Activated naive CD4-positive, alpha-beta T cell treated with anti-CD3 and anti-CD28 coated beads for 36 hours (primary cell): ENCODE results near the gene NEURL1B. TPM values are rescaled to one million over a fixed set of nuclear protein-coding genes. Genes with fewer than 3 reads are reported as not detected.

Experiments used
- CTCF ChIA-PET: fragments of 350-600 bp; sonication (Branson Sonifier 250); formaldehyde crosslinking; loops from one replicate; lab custom pipeline; 2021; ENCODE audit warnings: antibody characterized with exemption; lab: Charles Lee
- DNase-seq: peaks from one replicate; pipeline ENCODE4 v3.0.0-alpha.2; 2020
- H3K27ac Mint-ChIP-seq: one replicate; pipeline ENCODE4 v1.8.0; 2021; ENCODE audit warnings: mild to moderate bottlenecking, mixed read lengths
- H3K27me3 Mint-ChIP-seq: one replicate; pipeline ENCODE4 v1.8.0; 2021; ENCODE audit warnings: low read depth, mixed read lengths
- H3K36me3 Mint-ChIP-seq: one replicate; pipeline ENCODE4 v1.8.0; 2021; ENCODE audit warnings: low read depth, mixed read lengths
- H3K4me1 Mint-ChIP-seq: one replicate; pipeline ENCODE4 v1.8.0; 2021; ENCODE audit warnings: low read depth, mixed read lengths
- H3K4me3 Mint-ChIP-seq: one replicate; pipeline ENCODE4 v1.8.0; 2021; ENCODE audit warnings: mild to moderate bottlenecking, moderate library complexity, mixed read lengths
- H3K9me3 Mint-ChIP-seq: one replicate; pipeline ENCODE4 v1.8.0; 2021; ENCODE audit warnings: mixed read lengths
- intact Hi-C: fragments of 100-400 bp; cut with micrococcal nuclease; formaldehyde crosslinking; loops from one replicate; pipeline ENCODE4 v1.15.1; 2023
- total RNA-seq, 2 experiments: library from RNA; stranded (reverse); gene quantifications; one replicate each; pipeline ENCODE4 v1.2.3, GENCODE V29; 2021

The NEURL1B gene
- total RNA-seq, 2 experiments from 2014 or later, result 0.57 to 0.64 TPM

DNA sequence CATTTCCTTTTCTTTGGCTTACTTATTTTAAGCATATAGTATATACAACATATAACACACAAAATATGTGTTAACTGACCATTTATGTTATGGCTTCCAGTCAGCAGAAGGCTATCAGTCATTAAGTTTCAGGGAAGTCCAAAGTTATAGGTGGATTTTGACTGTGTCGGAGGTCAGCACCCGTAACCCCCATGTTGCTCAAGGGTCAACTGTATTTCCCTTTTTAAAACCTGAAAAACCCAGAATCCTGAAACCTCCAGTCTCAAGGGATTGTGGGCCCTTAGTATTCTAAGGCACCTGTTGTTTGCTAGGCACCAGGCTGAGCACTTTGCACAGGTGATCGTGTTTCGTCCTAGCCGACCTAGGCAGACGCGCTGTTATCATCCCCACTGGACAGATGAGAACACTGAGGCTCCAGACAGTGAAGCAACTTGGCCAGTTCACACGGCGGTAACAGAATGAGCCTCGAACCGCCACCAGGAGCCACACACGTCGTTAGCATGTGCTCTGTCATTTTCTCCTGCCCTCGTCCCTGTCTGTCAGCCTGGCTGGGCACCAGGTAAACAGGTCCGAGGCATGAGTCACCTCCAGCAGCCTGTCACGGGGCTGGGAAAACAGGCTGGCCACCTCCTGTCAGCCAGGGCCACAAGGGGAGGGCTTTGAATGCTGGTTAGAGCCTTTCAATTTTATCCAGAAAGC lies 90.1 kb downstream of the NEURL1B start:
- no peaks in the 10 kb centered on the region for H3K27me3 Mint-ChIP-seq
- CTCF ChIA-PET, result no interaction called here
- intact Hi-C loops, result no loop called here
- no peak for DNase-seq
- no peaks in the 10 kb centered on the region for H3K9me3 Mint-ChIP-seq
- no peaks in the 10 kb centered on the region for H3K4me1 Mint-ChIP-seq
- no peaks in the 10 kb centered on the region for H3K36me3 Mint-ChIP-seq
- no peak overlapping the region for H3K27ac Mint-ChIP-seq
- no peak overlapping the region for H3K4me3 Mint-ChIP-seq

DNA sequence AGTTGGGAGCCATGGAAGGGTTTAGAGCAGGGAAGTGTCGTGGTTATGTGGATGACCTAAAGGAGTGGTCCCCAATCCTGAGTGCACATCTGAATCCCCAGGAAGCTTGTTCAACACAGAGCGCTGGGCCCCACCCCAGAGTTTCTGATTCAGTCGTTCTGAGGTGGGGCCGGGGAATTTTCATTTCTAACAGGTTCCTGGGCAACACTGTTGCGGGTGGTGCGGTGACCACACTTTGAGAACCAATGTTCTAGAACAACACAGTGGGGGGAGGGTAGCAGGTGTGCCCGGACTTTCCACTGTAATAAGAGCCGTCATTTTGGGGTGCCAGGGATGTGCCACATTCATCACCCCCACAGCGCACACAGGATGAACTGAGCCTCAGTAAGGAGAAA lies 90.6 kb downstream of the NEURL1B start:
- no peaks in the 10 kb centered on the region for H3K9me3 Mint-ChIP-seq
- no peak overlapping the region for H3K27ac Mint-ChIP-seq
- intact Hi-C loops, result no loop called here
- CTCF ChIA-PET, result no interaction called here
- no peak overlapping the region for H3K4me3 Mint-ChIP-seq
- H3K4me1 Mint-ChIP-seq, result no peaks in the 10 kb centered on the region
- no peak for DNase-seq
- H3K27me3 Mint-ChIP-seq, result no peaks in the 10 kb centered on the region
- H3K36me3 Mint-ChIP-seq, result no peaks in the 10 kb centered on the region

DNA sequence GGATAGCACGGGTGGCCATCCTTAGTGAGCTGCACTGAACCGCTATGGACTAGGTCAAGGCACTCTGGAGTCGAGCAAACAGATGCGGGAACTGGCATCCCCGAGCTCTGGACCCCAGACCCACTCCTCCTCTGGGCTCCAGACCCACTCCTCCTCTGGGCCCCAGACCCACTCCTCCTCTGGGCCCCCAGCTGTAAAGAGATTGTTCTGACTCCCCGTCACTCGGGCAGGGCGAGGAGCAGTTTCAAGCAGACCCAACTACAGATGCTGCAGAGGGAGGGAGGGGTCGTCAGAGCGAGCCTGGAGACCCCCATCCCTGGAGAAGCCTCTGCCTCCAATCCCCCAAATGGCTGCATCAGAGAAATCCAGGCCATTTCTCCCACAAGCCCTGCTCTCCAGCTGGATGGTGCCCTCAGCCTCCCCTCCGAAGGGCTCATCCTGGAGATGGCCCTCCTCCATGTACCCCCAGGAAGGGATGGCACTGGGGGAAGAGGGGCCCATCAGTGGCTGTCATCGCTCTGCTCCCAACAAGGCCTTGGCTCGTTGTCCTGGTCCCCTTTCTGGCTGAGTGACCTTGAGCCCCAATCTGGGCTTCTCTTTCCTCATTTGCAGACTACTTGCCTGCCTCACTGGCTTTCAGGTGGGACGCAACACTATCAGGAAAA lies 91.3 kb downstream of the NEURL1B start:
- H3K27ac Mint-ChIP-seq, result no peak overlapping the region
- CTCF ChIA-PET, result interaction anchor here (0.9 kb wide), 1 partner anchor 199 kb away, joined by 3 read pairs; no protein-coding TSS in a partner anchor
- intact Hi-C loops, result no loop called here
- H3K9me3 Mint-ChIP-seq, result no peaks in the 10 kb centered on the region
- H3K4me1 Mint-ChIP-seq, result no peaks in the 10 kb centered on the region
- no peaks in the 10 kb centered on the region for H3K27me3 Mint-ChIP-seq
- H3K4me3 Mint-ChIP-seq, result no peak overlapping the region
- H3K36me3 Mint-ChIP-seq, result no peaks in the 10 kb centered on the region
- DNase-seq, result no peak

DNA sequence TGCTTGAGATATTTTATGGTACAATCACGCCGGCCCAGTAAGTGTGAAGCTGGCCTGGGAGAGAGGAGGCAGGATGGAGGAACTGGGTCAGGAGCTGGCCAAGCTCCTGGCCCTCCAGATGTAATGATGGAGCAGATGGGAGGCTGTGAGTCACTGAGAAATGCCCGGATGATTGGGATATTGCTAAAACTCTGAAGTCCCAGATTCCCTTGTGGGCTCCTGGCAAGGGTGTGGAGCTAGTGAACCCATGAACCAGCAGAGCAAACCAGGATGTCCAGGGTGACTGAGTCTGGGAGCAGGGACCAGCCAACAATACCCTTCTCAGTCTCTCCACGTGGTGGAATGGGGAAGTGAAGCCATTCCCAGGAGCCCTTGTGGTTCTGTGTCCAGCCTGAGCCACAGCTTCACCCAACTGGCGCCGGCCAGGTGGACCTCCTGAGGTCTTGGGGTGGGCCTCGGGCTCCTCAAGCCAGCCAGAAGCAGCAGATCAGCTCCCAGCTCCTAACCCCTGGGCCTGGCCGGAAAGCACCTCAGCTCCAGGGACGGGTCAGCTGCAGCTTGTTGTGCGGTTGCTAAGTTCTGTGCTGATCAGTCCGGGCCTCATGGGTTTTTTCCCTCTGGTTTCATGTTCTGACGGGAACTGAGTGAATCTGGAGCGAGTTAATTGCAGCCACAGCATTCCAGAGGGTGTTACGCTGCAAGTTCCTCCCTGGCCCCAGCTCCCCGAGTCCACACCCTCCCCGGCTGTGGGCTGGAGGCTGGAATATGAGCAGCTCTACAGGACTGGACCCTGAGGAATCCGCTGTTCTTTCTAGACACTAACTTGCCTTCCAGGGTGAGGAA lies 92.3 kb downstream of the NEURL1B start:
- H3K36me3 Mint-ChIP-seq, result no peaks in the 10 kb centered on the region
- no peak for DNase-seq
- H3K4me3 Mint-ChIP-seq, result no peak overlapping the region
- H3K9me3 Mint-ChIP-seq, result no peaks in the 10 kb centered on the region
- H3K4me1 Mint-ChIP-seq, result no peaks in the 10 kb centered on the region
- H3K27me3 Mint-ChIP-seq, result no peaks in the 10 kb centered on the region
- intact Hi-C loops, result no loop called here
- no peak overlapping the region for H3K27ac Mint-ChIP-seq
- CTCF ChIA-PET, result interaction anchor here (0.7 to 0.9 kb wide), 2 partner anchors 19 to 198 kb away, joined by 3 to 4 read pairs; no protein-coding TSS in a partner anchor

DNA sequence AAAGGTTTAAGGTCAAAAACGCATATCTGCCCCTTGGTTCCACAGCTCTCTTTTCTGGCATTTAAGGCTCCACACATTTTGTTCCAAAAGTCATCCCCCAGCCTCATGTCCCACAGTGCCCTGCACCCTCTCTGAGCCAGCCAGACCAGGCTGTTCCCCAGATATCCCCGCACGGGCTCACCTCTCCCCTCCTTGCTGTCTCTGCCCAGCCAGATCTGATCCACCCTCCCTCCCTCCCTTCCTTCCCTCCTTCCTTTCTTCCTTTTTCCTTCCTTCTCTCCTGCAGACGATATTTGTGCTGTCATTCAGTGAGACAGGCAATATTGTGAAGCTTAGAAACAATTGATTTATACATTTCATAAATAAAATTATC lies 92.9 kb downstream of the NEURL1B start:
- Mint-ChIP-seq H3K4me1 (no peaks in the 10 kb centered on the region), H3K27me3 (no peaks in the 10 kb centered on the region), H3K36me3 (no peaks in the 10 kb centered on the region), H3K27ac (no peak overlapping the region), H3K4me3 (no peak overlapping the region), H3K9me3 (no peaks in the 10 kb centered on the region)
- CTCF ChIA-PET, result no interaction called here
- intact Hi-C loops, result no loop called here
- DNase-seq, result no peak

DNA sequence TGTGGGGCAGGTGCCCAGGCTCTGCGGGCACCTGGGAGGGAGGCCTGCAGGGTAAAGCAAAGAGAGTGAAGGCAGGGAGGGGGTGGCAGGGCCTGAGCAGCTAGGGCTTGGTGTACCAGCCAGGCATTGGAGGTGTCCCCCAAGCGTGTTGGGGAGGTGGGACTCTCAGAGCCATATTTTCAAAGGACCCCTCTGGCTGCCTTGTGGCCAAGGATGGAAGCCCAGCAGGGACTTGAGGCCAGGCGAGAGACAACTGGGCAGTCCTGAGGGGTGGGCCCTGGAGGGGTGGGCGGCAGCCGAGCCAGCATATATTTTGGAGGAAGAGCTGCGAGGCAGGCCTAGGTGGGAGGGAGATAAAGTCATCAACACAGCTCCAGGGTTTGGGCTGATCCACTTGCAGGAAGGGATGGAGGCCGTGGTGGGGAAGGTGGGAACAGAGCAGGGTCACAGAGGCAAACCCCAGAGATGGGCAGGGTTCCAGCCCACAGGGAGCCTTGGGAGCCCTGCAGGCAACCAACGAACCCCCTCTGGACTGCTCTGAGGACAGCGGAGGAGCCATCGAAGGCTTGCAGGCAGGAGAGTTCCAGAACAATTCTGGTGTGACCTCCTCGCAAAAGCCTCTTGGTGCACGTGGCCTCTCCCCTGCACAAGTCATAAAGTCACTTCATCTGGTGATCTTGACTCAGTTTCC lies 94.2 kb downstream of the NEURL1B start:
- DNase-seq, result no peak
- Mint-ChIP-seq H3K4me3 (no peak overlapping the region), H3K36me3 (no peaks in the 10 kb centered on the region), H3K9me3 (no peaks in the 10 kb centered on the region), H3K27ac (no peak overlapping the region), H3K4me1 (no peaks in the 10 kb centered on the region), H3K27me3 (no peaks in the 10 kb centered on the region)
- CTCF ChIA-PET, result no interaction called here
- intact Hi-C loops, result no loop called here

DNA sequence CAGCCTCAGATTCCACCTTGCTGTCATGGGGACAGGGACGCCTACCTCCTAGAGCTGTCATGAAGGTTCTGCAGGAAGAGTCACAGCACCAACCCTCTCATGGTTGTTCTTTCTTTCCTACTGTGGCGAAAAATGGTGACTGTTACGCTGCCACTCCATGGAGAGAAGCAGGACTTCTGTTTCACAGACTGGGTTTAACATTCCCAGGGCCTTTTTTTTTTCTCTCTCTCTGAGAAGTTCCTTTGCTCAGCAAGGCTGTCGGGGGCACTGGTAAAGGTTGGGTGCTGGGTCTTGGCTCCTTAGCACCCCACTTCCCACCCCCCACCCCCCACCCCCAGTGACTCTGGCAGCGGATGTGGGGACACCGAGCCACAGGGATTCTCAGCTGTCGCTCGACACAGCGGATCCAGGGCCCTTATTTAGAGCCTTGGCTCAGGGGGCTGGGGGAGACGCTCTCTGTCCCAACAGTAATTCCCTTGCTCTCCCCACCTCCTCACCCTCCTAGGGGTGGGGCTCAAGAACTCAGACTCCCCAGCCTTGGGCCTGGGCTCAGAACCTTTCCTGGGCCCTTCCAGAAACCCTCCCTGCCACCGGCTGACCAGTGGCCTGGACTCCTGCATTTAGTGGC lies 95.6 kb downstream of the NEURL1B start:
- H3K36me3 Mint-ChIP-seq, result no peaks in the 10 kb centered on the region
- no peak overlapping the region for H3K4me3 Mint-ChIP-seq
- intact Hi-C loops, result no loop called here
- CTCF ChIA-PET, result no interaction called here
- no peaks in the 10 kb centered on the region for H3K27me3 Mint-ChIP-seq
- DNase-seq, result no peak
- H3K9me3 Mint-ChIP-seq, result no peaks in the 10 kb centered on the region
- no peaks in the 10 kb centered on the region for H3K4me1 Mint-ChIP-seq
- no peak overlapping the region for H3K27ac Mint-ChIP-seq

DNA sequence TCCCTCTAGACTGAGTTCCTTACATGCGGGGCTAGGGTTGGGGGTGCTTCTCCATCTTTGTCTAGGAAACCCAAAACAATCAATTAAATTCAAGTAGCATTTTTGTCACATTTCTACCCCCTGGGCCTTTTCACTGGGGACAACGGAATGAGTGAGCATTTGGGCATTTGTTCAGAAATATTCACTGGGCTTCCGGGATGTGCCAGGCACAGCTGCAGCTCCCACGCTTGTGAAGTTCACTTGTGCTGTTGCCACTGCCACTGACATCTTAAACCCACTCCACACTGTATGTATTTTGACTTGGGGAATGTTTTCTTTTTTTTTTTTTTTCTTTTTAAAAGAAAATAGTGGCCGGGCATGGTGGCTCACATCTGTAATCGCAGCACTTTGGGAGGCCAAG lies 98.3 kb downstream of the NEURL1B start:
- no peaks in the 10 kb centered on the region for H3K9me3 Mint-ChIP-seq
- no peak overlapping the region for H3K27ac Mint-ChIP-seq
- H3K36me3 Mint-ChIP-seq, result no peaks in the 10 kb centered on the region
- intact Hi-C loops, result no loop called here
- DNase-seq, result no peak
- CTCF ChIA-PET, result no interaction called here
- no peaks in the 10 kb centered on the region for H3K4me1 Mint-ChIP-seq
- H3K4me3 Mint-ChIP-seq, result no peak overlapping the region
- no peaks in the 10 kb centered on the region for H3K27me3 Mint-ChIP-seq

DNA sequence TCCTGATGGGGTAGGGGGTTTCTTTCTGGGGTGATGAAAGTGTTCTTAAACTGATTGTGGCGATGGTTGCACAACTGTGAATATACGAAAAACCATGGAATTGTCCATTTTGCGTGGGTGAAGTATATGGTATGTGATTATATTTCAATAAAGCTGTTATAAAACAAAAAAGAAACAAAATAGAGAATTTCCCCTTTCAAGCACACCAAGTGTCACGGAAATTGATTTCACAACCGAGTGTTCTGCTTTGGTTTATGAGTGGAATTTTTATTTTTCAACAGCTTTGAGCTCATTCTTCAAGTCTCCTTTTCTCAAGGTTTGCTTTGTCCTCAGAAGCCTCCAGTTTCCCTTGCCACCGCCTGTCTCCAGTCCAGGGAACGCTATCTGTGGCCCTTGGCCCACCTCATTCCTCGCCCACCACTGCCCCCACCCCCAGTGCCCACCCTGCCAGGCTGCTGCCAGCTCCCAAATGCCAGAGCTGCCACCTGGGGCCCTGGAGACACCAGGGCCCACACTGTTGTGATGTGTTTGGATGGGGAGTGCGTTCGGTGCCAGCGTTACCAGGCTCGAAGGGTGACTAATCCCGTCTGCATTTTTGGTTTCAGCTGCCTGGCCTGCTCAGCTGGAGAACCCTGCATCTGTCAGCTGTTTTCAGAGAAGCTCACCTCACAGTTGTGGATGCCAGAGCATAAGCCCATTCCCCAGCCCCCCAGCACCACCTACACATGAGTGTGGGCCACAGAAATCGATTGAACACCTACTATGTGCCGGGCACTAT lies 99.6 kb downstream of the NEURL1B start:
- H3K4me3 Mint-ChIP-seq, result no peak overlapping the region
- no peaks in the 10 kb centered on the region for H3K27me3 Mint-ChIP-seq
- no peak for DNase-seq
- CTCF ChIA-PET, result interaction anchor here (0.6 to 1.0 kb wide), 3 partner anchors 26 to 446 kb away, joined by 3 to 4 read pairs (median 3); no protein-coding TSS in a partner anchor
- intact Hi-C loops, result no loop called here
- H3K4me1 Mint-ChIP-seq, result no peaks in the 10 kb centered on the region
- H3K9me3 Mint-ChIP-seq, result no peaks in the 10 kb centered on the region
- H3K36me3 Mint-ChIP-seq, result no peaks in the 10 kb centered on the region
- H3K27ac Mint-ChIP-seq, result no peak overlapping the region
